Measurements from ENCODE around the gene SH3RF3.

SH3RF3 gene

DNA sequence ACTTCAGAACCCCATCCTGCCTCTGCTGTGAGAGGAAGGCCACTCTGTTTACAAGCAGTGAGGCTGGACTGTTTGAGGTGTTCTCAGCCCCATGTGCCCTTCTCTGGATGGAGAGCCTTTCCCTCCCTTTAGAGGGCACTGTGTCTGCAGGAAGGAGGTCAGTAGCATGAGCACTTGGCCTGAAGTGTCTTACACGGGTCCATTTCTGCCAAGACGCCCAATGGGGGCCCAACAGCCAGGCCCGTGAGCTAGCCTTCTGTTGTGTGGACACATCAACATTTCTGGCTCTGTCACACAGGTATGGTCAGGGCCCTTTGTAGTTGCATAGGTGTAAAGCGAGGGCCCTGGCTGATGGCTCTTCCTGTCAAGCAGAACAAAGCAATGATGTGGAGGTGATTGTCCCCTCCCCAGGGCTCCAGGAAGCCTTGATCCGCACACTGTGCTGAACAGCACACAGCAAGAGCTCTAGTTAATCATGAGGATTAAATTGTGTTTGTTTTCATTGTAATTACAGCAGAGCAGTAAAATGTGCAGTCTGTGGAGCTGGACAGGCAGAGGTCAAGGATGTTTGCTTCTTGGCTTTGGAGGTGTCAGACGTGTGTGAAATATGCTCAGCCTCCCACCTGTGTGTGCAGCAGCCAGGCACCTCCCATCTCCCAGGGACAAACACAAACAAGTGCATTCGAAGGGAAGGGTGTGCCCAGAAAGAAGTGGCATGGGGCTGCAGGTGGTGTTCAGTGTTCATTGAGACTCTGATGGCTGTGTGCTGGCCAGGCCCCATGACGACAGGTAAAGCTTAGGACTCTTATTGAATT, 132.1 kb downstream of the SH3RF3 start:
- H2AK5ac ChIP-seq (ENCODE audit: low read length, severe bottlenecking) = no peak overlapping the region
- H2BK5ac ChIP-seq (ENCODE audit: low read depth, low read length, poor library complexity, severe bottlenecking) = no peak overlapping the region
- peaks cover 50% of the 10 kb centered on the region for H3K79me1 ChIP-seq (replicated peaks; ENCODE audit: low read length, poor library complexity, severe bottlenecking)
- no peak overlapping the region for H4K8ac ChIP-seq (ENCODE audit: low read length)
- H3K9me3 ChIP-seq (ENCODE audit: control insufficient read depth, low read length) = no peaks in the 10 kb centered on the region
- peaks cover 16% of the 10 kb centered on the region for H3K4me1 ChIP-seq (ENCODE audit: control insufficient read depth, insufficient read depth, low read depth, low read length)
- H3K4ac ChIP-seq (ENCODE audit: low read depth in 1 of 2, low read length in 2 of 2) = no peak overlapping the region
- DNase-seq = no peak
- no peak overlapping the region for H3K27ac ChIP-seq (ENCODE audit: low read length, poor library complexity, severe bottlenecking)
- H3K14ac ChIP-seq (ENCODE audit: low read length in 2 of 2) = peak overlapping the region in 1 of 2 experiments; percentile 64
- H3K4me3 ChIP-seq (ENCODE audit: insufficient read depth in 1 of 2, low read depth in 1 of 2, low read length in 2 of 2) = no peak overlapping the region
- H2BK120ac ChIP-seq (ENCODE audit: low read depth, low read length) = no peak overlapping the region
- H3K9ac ChIP-seq (ENCODE audit: low read length) = no peak overlapping the region
- peak overlapping the region in 1 of 2 experiments; percentile 49 for H2BK12ac ChIP-seq (ENCODE audit: low read length in 2 of 2)
- H2AFZ ChIP-seq (ENCODE audit: low read depth, low read length) = no peak overlapping the region
- H3K36me3 ChIP-seq (ENCODE audit: control insufficient read depth in 1 of 2, insufficient read depth in 2 of 2, low read depth in 1 of 2, low read length in 2 of 2) = peaks cover 0 to under 1% of the 10 kb centered on the region in 2 experiments
- H2BK15ac ChIP-seq (ENCODE audit: low read depth, poor library complexity, severe bottlenecking) = no peak overlapping the region
- whole genome bisulfite sequencing = 71% methylated on average over 8 of the region's 8 CpGs
- peak overlapping the region; percentile 40 for H4K91ac ChIP-seq (ENCODE audit: low read length)
- peak overlapping the region in 1 of 2 experiments; percentile 67 for H3K18ac ChIP-seq (ENCODE audit: low read depth in 1 of 2, low read length in 2 of 2)
- no peak overlapping the region for H3K23ac ChIP-seq (ENCODE audit: low read length in 2 of 2)
- no peak overlapping the region for H3K4me2 ChIP-seq (ENCODE audit: low read length, poor library complexity, severe bottlenecking)
- peaks cover 0 to 4% of the 10 kb centered on the region in 2 experiments for H3K27me3 ChIP-seq (ENCODE audit: control insufficient read depth in 1 of 2, insufficient read depth in 1 of 2, low read length in 2 of 2)

DNA sequence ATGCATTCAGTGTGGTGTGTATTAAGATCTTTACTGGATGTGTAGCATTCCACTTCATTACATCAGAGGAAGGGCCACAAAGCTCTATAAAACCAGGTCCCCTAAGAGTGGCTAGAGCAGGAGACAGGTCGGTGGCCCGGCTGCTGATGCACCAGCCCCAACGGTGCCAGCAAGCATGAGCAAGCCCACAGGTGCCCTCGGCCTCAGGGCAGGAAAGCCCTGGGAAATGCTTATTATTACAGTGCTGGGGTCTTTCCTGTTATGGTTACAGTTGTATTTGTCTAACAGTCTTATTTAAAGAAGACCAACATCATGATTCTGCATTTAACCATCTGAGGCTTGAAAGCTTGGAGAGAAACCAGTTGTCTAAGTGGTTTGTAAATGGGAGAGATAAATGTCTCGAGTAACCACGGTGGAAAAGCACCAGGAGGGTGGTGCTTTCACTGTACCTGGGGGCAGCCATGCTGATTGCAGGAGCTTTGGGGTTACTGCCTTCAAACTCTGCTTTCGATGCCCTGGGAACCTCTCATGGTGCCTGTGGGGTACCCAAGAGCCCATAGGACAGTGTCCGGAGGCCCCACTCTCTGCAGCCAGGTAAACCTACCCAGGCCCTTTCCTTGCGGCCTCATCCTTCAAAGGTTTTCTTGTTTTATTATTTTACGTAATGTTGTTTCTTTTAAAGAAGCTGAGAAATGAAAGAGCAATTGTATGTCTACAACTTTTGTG, 133.1 kb downstream of the SH3RF3 start:
- Histone ChIP-seq H3K23ac (ENCODE audit: low read length in 2 of 2) (no peak overlapping the region), H4K91ac (ENCODE audit: low read length) (no peak overlapping the region), H4K8ac (ENCODE audit: low read length) (no peak overlapping the region), H3K9me3 (ENCODE audit: control insufficient read depth, low read length) (no peaks in the 10 kb centered on the region), H3K14ac (ENCODE audit: low read length in 2 of 2) (no peak overlapping the region), H3K36me3 (ENCODE audit: control insufficient read depth in 1 of 2, insufficient read depth in 2 of 2, low read depth in 1 of 2, low read length in 2 of 2) (no peaks in the 10 kb centered on the region), H2BK12ac (ENCODE audit: low read length in 2 of 2) (no peak overlapping the region), H3K18ac (ENCODE audit: low read depth in 1 of 2, low read length in 2 of 2) (no peak overlapping the region), H3K27ac (ENCODE audit: low read length, poor library complexity, severe bottlenecking) (no peak overlapping the region), H3K79me1 (replicated peaks; ENCODE audit: low read length, poor library complexity, severe bottlenecking) (peaks cover 45% of the 10 kb centered on the region), H3K9ac (ENCODE audit: low read length) (no peak overlapping the region), H3K4me2 (ENCODE audit: low read length, poor library complexity, severe bottlenecking) (no peak overlapping the region), H2BK5ac (ENCODE audit: low read depth, low read length, poor library complexity, severe bottlenecking) (no peak overlapping the region), H3K4ac (ENCODE audit: low read depth in 1 of 2, low read length in 2 of 2) (no peak overlapping the region), H3K27me3 (ENCODE audit: control insufficient read depth in 1 of 2, insufficient read depth in 1 of 2, low read length in 2 of 2) (peaks cover 0 to 4% of the 10 kb centered on the region in 2 experiments), H2AFZ (ENCODE audit: low read depth, low read length) (no peak overlapping the region), H2BK15ac (ENCODE audit: low read depth, poor library complexity, severe bottlenecking) (no peak overlapping the region), H3K4me3 (ENCODE audit: insufficient read depth in 1 of 2, low read depth in 1 of 2, low read length in 2 of 2) (no peak overlapping the region), H3K4me1 (ENCODE audit: control insufficient read depth, insufficient read depth, low read depth, low read length) (peaks cover 14% of the 10 kb centered on the region), H2BK120ac (ENCODE audit: low read depth, low read length) (no peak overlapping the region), H2AK5ac (ENCODE audit: low read length, severe bottlenecking) (no peak overlapping the region)
- WGBS = 91% methylated on average over 8 of the region's 10 CpGs
- DNase-seq = no peak

- Histone ChIP-seq H3K27ac (ENCODE audit: low read length, poor library complexity, severe bottlenecking) (no peak overlapping the region), H3K23ac (ENCODE audit: low read length in 2 of 2) (no peak overlapping the region), H3K14ac (ENCODE audit: low read length in 2 of 2) (no peak overlapping the region), H3K4me3 (ENCODE audit: insufficient read depth in 1 of 2, low read depth in 1 of 2, low read length in 2 of 2) (no peak overlapping the region), H3K9me3 (ENCODE audit: control insufficient read depth, low read length) (no peaks in the 10 kb centered on the region), H2BK120ac (ENCODE audit: low read depth, low read length) (no peak overlapping the region), H2BK5ac (ENCODE audit: low read depth, low read length, poor library complexity, severe bottlenecking) (no peak overlapping the region), H3K4me2 (ENCODE audit: low read length, poor library complexity, severe bottlenecking) (no peak overlapping the region), H2AK5ac (ENCODE audit: low read length, severe bottlenecking) (no peak overlapping the region), H3K79me1 (replicated peaks; ENCODE audit: low read length, poor library complexity, severe bottlenecking) (peaks cover 32% of the 10 kb centered on the region), H2AFZ (ENCODE audit: low read depth, low read length) (no peak overlapping the region), H3K18ac (ENCODE audit: low read depth in 1 of 2, low read length in 2 of 2) (peak overlapping the region; percentile 56 to 72), H2BK15ac (ENCODE audit: low read depth, poor library complexity, severe bottlenecking) (peak overlapping the region; percentile 82), H4K91ac (ENCODE audit: low read length) (no peak overlapping the region), H4K8ac (ENCODE audit: low read length) (no peak overlapping the region), H3K9ac (ENCODE audit: low read length) (no peak overlapping the region), H2BK12ac (ENCODE audit: low read length in 2 of 2) (peak overlapping the region in 1 of 2 experiments; percentile 45), H3K4me1 (ENCODE audit: control insufficient read depth, insufficient read depth, low read depth, low read length) (peaks cover 13% of the 10 kb centered on the region), H3K4ac (ENCODE audit: low read depth in 1 of 2, low read length in 2 of 2) (peak overlapping the region in 1 of 2 experiments; percentile 44), H3K27me3 (ENCODE audit: control insufficient read depth in 1 of 2, insufficient read depth in 1 of 2, low read length in 2 of 2) (peaks cover 0 to 9% of the 10 kb centered on the region in 2 experiments), H3K36me3 (ENCODE audit: control insufficient read depth in 1 of 2, insufficient read depth in 2 of 2, low read depth in 1 of 2, low read length in 2 of 2) (no peaks in the 10 kb centered on the region)
- peak; percentile 75 for DNase-seq
- WGBS = 80% methylated on average over 9 of the region's 12 CpGs
Measured at GRCh38 chr2:109264595-109265328, 135.8 kb downstream of the SH3RF3 start.

Measured in mesenchymal stem cell (in vitro differentiated cells and primary cell).